ENCODE measurements around the gene HYDIN.

GRCh38 chr16:70778901-70779309 lies 451.6 kb downstream of the HYDIN start:
- TF ChIP-seq POLR2A (IDR thresholded peaks at IDR 0.05; ENCODE audit: low read depth, low read length): no peak
- TF ChIP-seq POLR2AphosphoS5 (IDR thresholded peaks at IDR 0.05; ENCODE audit: low read depth, low read length): no peak

All from GM12891 (cell line).